Dedifferentiated amniotic fluid mesenchymal stem cell (primary cell): ENCODE measurements around the gene PNMA8A.

Experiments used
- DNase-seq: peaks from one replicate; pipeline ENCODE4 v3.0.0-alpha.2; 2016; ENCODE audit errors: extremely low spot score

The PNMA8A gene

GRCh38 chr19:46428239-46429135 is 42.9 kb downstream of the PNMA8A start, which contains the start of gene PNMA8C:
PNMA8C (minus strand) TSS chr19:46428936; CDS start chr19:46428359, 577 bp downstream.
- DNase-seq: no peak

- DNase-seq: no peak
Measured at GRCh38 chr19:46427518-46428045, 43.8 kb downstream of the PNMA8A start.

DNA sequence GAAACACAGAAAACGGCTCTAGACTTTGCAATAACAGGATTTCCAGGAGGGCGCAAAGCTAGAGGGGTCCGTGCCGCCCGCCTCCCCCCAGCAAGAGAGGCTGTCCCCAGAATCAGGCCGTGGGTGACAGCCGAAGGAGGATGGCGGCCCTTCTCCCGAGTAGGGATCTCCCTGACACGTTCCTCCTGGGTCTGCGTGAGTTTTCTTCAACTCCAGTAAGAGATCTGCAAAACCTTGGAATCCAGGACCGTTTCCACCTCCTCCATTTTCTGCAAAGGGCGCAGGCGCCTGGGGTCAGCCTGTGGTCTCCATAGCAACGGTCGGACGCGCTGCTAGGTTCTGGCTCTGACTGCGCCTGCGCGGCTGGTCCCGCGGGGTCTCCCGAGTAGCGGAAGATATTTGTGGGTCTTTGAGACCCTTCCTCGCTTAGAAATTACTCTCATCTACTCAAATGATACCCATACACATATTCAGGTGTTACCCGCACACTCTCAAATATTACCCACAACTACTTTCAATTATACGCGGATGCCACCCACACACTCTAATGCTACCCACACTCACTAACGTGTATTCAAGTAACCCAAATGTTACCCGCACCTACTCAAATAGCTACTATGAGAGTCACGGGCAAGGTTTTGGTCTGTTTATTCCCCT is 44.7 kb downstream of the PNMA8A start:
- DNase-seq: peak; percentile 59

GRCh38 chr19:46426035-46426505 is 45.3 kb downstream of the PNMA8A start:
- DNase-seq: no peak

GRCh38 chr19:46423188-46423587 is 48.2 kb downstream of the PNMA8A start:
- no peak for DNase-seq

GRCh38 chr19:46422344-46422743 is 49.0 kb downstream of the PNMA8A start:
- DNase-seq: no peak

GRCh38 chr19:46420056-46420455 is 51.3 kb downstream of the PNMA8A start:
- DNase-seq: no peak
